Muscle layer of colon (tissue), 2 donors: ENCODE data around the gene TMA7.
A peak's percentile ranks its signal among the peaks of the same experiment; 100 is the strongest.

Source experiments
- H3K27ac ChIP-seq: one replicate; pipeline ENCODE4 v1.7.0; 2013; ENCODE audit warnings: low read depth, mild to moderate bottlenecking, low read length, moderate library complexity
- H3K27me3 ChIP-seq, 2 donors: one replicate each; pipeline ENCODE4 v1.7.0; 2013; ENCODE audit warnings: low read length in 2 of 2, mild to moderate bottlenecking in 2 of 2; ENCODE audit not compliant: insufficient read depth in 2 of 2, control insufficient read depth in 1 of 2
- H3K36me3 ChIP-seq: one replicate; pipeline ENCODE4 v1.7.0; 2013; ENCODE audit warnings: mild to moderate bottlenecking, low read length; ENCODE audit not compliant: insufficient read depth
- H3K4me1 ChIP-seq: one replicate; pipeline ENCODE4 v1.7.0; 2013; ENCODE audit warnings: mild to moderate bottlenecking, low read length; ENCODE audit not compliant: insufficient read depth
- H3K4me3 ChIP-seq, 2 donors: one replicate each; pipeline ENCODE4 v1.7.0; 2013; ENCODE audit warnings: low read length in 2 of 2, low read depth in 1 of 2, mild to moderate bottlenecking in 1 of 2, moderate library complexity in 1 of 2
- H3K9ac ChIP-seq: one replicate; pipeline ENCODE4 v1.7.0; 2013; ENCODE audit warnings: low read length
- H3K9me3 ChIP-seq: one replicate; pipeline ENCODE4 v1.7.0; 2013; ENCODE audit warnings: mild to moderate bottlenecking, low read length
- donor health status: abdominal sarcoma.
- donor health status: Adenocarcinoma of cecum.

The TMA7 gene

GRCh38 chr3:48411041-48411588, 28.9 kb upstream of the TMA7 start:
- no peak overlapping the region for H3K27ac ChIP-seq
- H3K9me3 ChIP-seq = no peaks in the 10 kb centered on the region
- no peak overlapping the region for H3K4me3 ChIP-seq
- no peaks in the 10 kb centered on the region for H3K27me3 ChIP-seq
- peaks cover 96% of the 10 kb centered on the region for H3K36me3 ChIP-seq
- H3K9ac ChIP-seq = no peak overlapping the region
- peaks cover 11% of the 10 kb centered on the region for H3K4me1 ChIP-seq

- Histone ChIP-seq H3K9ac (no peak overlapping the region), H3K4me3 (no peak overlapping the region), H3K27ac (no peak overlapping the region), H3K9me3 (no peaks in the 10 kb centered on the region), H3K4me1 (peaks cover 11% of the 10 kb centered on the region), H3K27me3 (no peaks in the 10 kb centered on the region), H3K36me3 (peaks cover 92% of the 10 kb centered on the region)
Measured at GRCh38 chr3:48411606-48412374, 28.3 kb upstream of the TMA7 start.

- Histone ChIP-seq H3K27ac (peak overlapping the region; percentile 14), H3K4me3 (no peak overlapping the region), H3K4me1 (peaks cover 11% of the 10 kb centered on the region), H3K9ac (no peak overlapping the region), H3K27me3 (no peaks in the 10 kb centered on the region), H3K36me3 (peaks cover 92% of the 10 kb centered on the region), H3K9me3 (no peaks in the 10 kb centered on the region)
Measured at GRCh38 chr3:48412375-48413001, 27.6 kb upstream of the TMA7 start.

GRCh38 chr3:48413086-48413485, 27.0 kb upstream of the TMA7 start:
- Histone ChIP-seq H3K9me3 (no peaks in the 10 kb centered on the region), H3K27ac (peak overlapping the region; percentile 14), H3K4me1 (peaks cover 11% of the 10 kb centered on the region), H3K9ac (no peak overlapping the region), H3K4me3 (no peak overlapping the region), H3K36me3 (peaks cover 90% of the 10 kb centered on the region), H3K27me3 (no peaks in the 10 kb centered on the region)

- Histone ChIP-seq H3K9me3 (no peaks in the 10 kb centered on the region), H3K4me1 (peaks cover 11% of the 10 kb centered on the region), H3K36me3 (peaks cover 85% of the 10 kb centered on the region), H3K27me3 (no peaks in the 10 kb centered on the region), H3K27ac (no peak overlapping the region), H3K4me3 (no peak overlapping the region), H3K9ac (no peak overlapping the region)
Measured at GRCh38 chr3:48413611-48414010, 26.4 kb upstream of the TMA7 start.

- Histone ChIP-seq H3K4me1 (peaks cover 11% of the 10 kb centered on the region), H3K27ac (peak overlapping the region; percentile 15), H3K36me3 (peaks cover 80% of the 10 kb centered on the region)
Measured at GRCh38 chr3:48414376-48415250, 25.4 kb upstream of the TMA7 start.

GRCh38 chr3:48415251-48415953, 24.7 kb upstream of the TMA7 start:
- Histone ChIP-seq H3K9ac (no peak overlapping the region), H3K27me3 (no peaks in the 10 kb centered on the region), H3K9me3 (no peaks in the 10 kb centered on the region), H3K27ac (no peak overlapping the region), H3K4me3 (no peak overlapping the region), H3K36me3 (peaks cover 79% of the 10 kb centered on the region), H3K4me1 (peaks cover 11% of the 10 kb centered on the region)

More at GRCh38 chr3:48414376-48415250, 25.4 kb upstream of the TMA7 start:
- no peaks in the 10 kb centered on the region for H3K9me3 ChIP-seq
- no peak overlapping the region for H3K9ac ChIP-seq
- H3K27me3 ChIP-seq = no peaks in the 10 kb centered on the region
- H3K4me3 ChIP-seq = no peak overlapping the region

GRCh38 chr3:48416091-48416505, 24.0 kb upstream of the TMA7 start:
- H3K4me1 ChIP-seq = peaks cover 11% of the 10 kb centered on the region
- H3K9ac ChIP-seq = no peak overlapping the region
- peaks cover 76% of the 10 kb centered on the region for H3K36me3 ChIP-seq
- no peaks in the 10 kb centered on the region for H3K27me3 ChIP-seq
- no peak overlapping the region for H3K27ac ChIP-seq
- no peaks in the 10 kb centered on the region for H3K9me3 ChIP-seq
- no peak overlapping the region for H3K4me3 ChIP-seq

GRCh38 chr3:48416546-48416945, 23.5 kb upstream of the TMA7 start:
- Histone ChIP-seq H3K27ac (no peak overlapping the region), H3K27me3 (no peaks in the 10 kb centered on the region), H3K36me3 (peaks cover 74% of the 10 kb centered on the region), H3K9ac (no peak overlapping the region), H3K9me3 (no peaks in the 10 kb centered on the region), H3K4me3 (no peak overlapping the region), H3K4me1 (peaks cover 11% of the 10 kb centered on the region)

GRCh38 chr3:48417529-48418108, 22.4 kb upstream of the TMA7 start:
- Histone ChIP-seq H3K4me1 (peaks cover 11% of the 10 kb centered on the region), H3K36me3 (peaks cover 74% of the 10 kb centered on the region)

More at GRCh38 chr3:48417529-48418108, 22.4 kb upstream of the TMA7 start:
- Histone ChIP-seq H3K27ac (peak overlapping the region; percentile 14), H3K4me3 (no peak overlapping the region), H3K27me3 (no peaks in the 10 kb centered on the region), H3K9me3 (no peaks in the 10 kb centered on the region), H3K9ac (no peak overlapping the region)
